ENCODE measurements around the gene FARSA. TPM values are rescaled to one million over a fixed set of nuclear protein-coding genes. Genes with fewer than 3 reads are reported as not detected.
"Not testable (repeated sequence)": the region's sequence is repeated elsewhere in the genome, so short reads cannot be mapped to it uniquely, and the experiment has no call there.

Gene FARSA
- total RNA-seq, 1 donor from 2014 or later, result 44.2 TPM

- Histone ChIP-seq H3K4me1 (no peaks in the 10 kb centered on the region), H3K9me3 (no peaks in the 10 kb centered on the region), H3K4me3 (no peak overlapping the region), H3K27me3 (no peaks in the 10 kb centered on the region), H3K27ac (no peak overlapping the region), H3K36me3 (peaks cover 8 to 72% of the 10 kb centered on the region in 2 donors)
- no peak for TF ChIP-seq POLR2A (IDR thresholded peaks at IDR 0.05)
- TF ChIP-seq POLR2AphosphoS5 (IDR thresholded peaks at IDR 0.05; ENCODE audit: insufficient read depth in 1 of 2, low read depth in 1 of 2), result no peak
- TF ChIP-seq, protein P1, sequence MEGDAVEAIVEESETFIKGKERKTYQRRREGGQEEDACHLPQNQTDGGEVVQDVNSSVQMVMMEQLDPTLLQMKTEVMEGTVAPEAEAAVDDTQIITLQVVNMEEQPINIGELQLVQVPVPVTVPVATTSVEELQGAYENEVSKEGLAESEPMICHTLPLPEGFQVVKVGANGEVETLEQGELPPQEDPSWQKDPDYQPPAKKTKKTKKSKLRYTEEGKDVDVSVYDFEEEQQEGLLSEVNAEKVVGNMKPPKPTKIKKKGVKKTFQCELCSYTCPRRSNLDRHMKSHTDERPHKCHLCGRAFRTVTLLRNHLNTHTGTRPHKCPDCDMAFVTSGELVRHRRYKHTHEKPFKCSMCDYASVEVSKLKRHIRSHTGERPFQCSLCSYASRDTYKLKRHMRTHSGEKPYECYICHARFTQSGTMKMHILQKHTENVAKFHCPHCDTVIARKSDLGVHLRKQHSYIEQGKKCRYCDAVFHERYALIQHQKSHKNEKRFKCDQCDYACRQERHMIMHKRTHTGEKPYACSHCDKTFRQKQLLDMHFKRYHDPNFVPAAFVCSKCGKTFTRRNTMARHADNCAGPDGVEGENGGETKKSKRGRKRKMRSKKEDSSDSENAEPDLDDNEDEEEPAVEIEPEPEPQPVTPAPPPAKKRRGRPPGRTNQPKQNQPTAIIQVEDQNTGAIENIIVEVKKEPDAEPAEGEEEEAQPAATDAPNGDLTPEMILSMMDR (IDR thresholded peaks at IDR 0.05), result no peak
- DNase-seq (ENCODE audit: extremely low spot score in 2 of 2), result no peak
- intact Hi-C loops (cut with DNase I), result no loop called here
Measured at GRCh38 chr19:12924621-12925310, 8.7 kb downstream of the FARSA start.

DNA sequence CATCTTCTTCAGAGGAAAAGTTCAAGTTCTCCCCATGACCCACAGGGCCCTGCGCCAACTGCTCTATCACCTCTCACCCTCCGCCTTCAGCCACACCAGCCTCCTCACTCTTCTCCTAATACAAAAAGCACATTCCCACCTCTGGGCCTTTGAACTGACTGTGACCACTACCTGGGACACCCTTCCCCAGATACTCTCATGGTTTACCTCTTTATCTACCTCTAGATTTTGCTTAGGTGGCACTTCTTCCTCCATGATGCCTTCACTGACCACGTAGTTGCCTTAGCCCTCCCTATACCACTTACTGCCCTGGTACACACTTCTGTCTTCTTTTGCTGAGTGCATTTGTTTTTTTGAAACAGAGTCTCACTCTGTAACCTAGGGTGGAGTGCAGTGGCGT lies 10.6 kb downstream of the FARSA start:
- Histone ChIP-seq H3K9me3 (no peaks in the 10 kb centered on the region), H3K27ac (no peak overlapping the region), H3K36me3 (peaks cover 8 to 54% of the 10 kb centered on the region in 2 donors), H3K4me3 (no peak overlapping the region), H3K4me1 (peaks cover 6% of the 10 kb centered on the region), H3K27me3 (no peaks in the 10 kb centered on the region)
- no peak for TF ChIP-seq POLR2A (IDR thresholded peaks at IDR 0.05)
- TF ChIP-seq POLR2AphosphoS5 (IDR thresholded peaks at IDR 0.05; ENCODE audit: insufficient read depth in 1 of 2, low read depth in 1 of 2), result no peak
- TF ChIP-seq, protein P1 (IDR thresholded peaks at IDR 0.05), result no peak
- intact Hi-C loops (cut with DNase I), result no loop called here
- no peak for DNase-seq (ENCODE audit: extremely low spot score in 2 of 2)

DNA sequence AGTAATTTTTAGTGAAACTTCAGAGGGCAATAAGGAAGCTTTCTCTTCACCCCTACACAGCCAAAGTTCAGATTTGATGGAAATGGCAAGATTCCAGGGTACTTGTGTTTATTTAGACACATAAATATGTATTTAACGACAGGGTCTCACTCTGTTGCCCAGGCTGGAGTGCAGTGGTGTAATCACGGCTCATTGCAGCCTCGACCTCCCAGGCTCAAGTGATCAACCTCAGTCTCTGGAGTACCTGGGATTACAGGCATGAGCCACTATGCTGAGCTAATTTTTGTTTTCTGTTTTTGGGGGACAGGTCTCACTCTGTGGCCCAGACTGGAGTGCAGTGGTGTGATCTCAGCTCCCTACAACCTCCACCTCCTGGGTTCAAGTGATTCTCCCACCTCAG lies 12.5 kb downstream of the FARSA start:
- intact Hi-C loops (cut with DNase I), result no loop called here
- Histone ChIP-seq H3K36me3 (peaks cover 8 to 38% of the 10 kb centered on the region in 2 donors), H3K4me1 (peaks cover 6% of the 10 kb centered on the region), H3K27me3 (no peaks in the 10 kb centered on the region), H3K27ac (no peak overlapping the region), H3K9me3 (no peaks in the 10 kb centered on the region), H3K4me3 (no peak overlapping the region)
- TF ChIP-seq POLR2AphosphoS5 (IDR thresholded peaks at IDR 0.05; ENCODE audit: insufficient read depth in 1 of 2, low read depth in 1 of 2) (no peak), POLR2A (IDR thresholded peaks at IDR 0.05) (no peak)
- TF ChIP-seq, protein P1 (IDR thresholded peaks at IDR 0.05), result no peak
- no peak for DNase-seq (ENCODE audit: extremely low spot score in 2 of 2)

GRCh38 chr19:12918253-12918652 lies 15.3 kb downstream of the FARSA start:
- no peak for TF ChIP-seq POLR2A (IDR thresholded peaks at IDR 0.05)
- TF ChIP-seq, protein P1 (IDR thresholded peaks at IDR 0.05), result no peak
- TF ChIP-seq POLR2AphosphoS5 (IDR thresholded peaks at IDR 0.05; ENCODE audit: insufficient read depth in 1 of 2, low read depth in 1 of 2), result no peak
- Histone ChIP-seq H3K4me3 (no peak overlapping the region), H3K27me3 (no peaks in the 10 kb centered on the region), H3K4me1 (peaks cover 19% of the 10 kb centered on the region), H3K36me3 (peaks cover 0 to 10% of the 10 kb centered on the region in 2 donors), H3K27ac (no peak overlapping the region), H3K9me3 (no peaks in the 10 kb centered on the region)
- DNase-seq (ENCODE audit: extremely low spot score in 2 of 2), result no peak
- intact Hi-C loops (cut with DNase I), result no loop called here

DNA sequence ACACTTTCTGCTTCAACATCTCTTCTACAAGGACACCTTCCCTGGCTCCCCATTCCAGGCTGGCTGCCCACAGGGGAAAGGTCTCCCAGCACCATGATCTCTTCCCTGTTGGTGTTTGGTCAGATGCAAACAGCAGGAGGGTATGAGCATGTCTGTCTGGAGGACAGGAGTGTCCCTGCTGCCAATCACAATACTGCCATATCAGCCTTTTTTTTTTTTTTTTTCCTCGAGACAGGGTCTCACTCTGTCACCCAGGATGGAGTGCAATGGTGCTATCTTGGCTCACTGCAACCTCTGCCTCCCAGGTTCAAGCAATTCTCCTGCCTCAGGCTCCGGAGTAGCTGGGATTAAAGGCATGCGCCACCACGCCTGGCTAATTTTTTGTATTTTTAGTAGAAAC lies 17.7 kb downstream of the FARSA start:
- intact Hi-C loops (cut with DNase I), result not testable (repeated sequence)

More for the DNA sequence above, 17.7 kb downstream of the FARSA start:
- H3K36me3 ChIP-seq; H3K27ac ChIP-seq; H3K27me3 ChIP-seq; DNase-seq (ENCODE audit: extremely low spot score in 2 of 2); H3K4me3 ChIP-seq; H3K9me3 ChIP-seq: not testable (repeated sequence)
- peaks cover 34% of the 10 kb centered on the region for H3K4me1 ChIP-seq
